GM18508 (cell line): Measurements from ENCODE around the gene COL9A3.

Source experiments
- ATAC-seq: cut with Tn5 transposase; IDR thresholded peaks from one replicate; pipeline ENCODE4 v1.9.1; 2021; ENCODE audit warnings: moderate number of reproducible peaks; ENCODE audit not compliant: insufficient read depth, unreplicated experiment

COL9A3 gene

DNA sequence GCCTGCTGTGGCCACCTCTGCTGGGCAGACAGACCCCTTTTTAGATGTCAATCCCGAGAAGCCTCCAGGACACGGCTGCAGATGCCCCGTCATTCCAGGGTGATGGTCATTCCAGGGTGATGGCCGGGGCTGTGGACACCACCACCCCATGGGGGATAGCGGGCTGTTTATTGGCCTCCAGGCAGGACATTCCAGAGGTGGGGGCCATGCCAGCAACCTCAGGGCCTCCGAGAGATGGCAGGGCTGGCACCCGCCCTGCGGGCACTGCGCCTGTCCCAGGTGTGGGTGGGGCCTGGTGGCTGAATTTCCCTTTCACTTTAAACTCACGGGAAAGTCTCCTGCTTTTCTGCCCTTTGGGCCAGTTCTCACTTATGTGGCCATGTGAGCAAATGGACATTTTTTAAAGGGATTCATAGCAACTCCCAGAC is 14.5 kb downstream of the COL9A3 start:
- no peak for ATAC-seq

DNA sequence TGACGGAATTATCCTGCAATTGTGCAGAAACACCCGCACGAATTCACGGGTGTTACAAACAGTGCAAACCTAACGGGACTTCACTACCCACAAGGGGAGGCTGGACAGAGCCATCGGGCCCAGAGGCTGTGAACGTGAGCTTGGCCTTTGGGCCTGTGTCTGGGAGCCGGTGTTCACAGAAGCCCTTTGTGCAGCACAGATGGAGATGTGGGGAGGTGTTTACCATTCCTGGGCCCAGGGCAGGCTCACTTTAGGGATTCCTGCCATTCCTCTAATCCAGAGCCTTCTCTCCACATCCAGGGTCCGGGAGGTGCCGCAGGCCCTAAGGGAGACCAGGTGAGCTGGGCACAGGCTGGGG is 15.0 kb downstream of the COL9A3 start:
- ATAC-seq: no peak

DNA sequence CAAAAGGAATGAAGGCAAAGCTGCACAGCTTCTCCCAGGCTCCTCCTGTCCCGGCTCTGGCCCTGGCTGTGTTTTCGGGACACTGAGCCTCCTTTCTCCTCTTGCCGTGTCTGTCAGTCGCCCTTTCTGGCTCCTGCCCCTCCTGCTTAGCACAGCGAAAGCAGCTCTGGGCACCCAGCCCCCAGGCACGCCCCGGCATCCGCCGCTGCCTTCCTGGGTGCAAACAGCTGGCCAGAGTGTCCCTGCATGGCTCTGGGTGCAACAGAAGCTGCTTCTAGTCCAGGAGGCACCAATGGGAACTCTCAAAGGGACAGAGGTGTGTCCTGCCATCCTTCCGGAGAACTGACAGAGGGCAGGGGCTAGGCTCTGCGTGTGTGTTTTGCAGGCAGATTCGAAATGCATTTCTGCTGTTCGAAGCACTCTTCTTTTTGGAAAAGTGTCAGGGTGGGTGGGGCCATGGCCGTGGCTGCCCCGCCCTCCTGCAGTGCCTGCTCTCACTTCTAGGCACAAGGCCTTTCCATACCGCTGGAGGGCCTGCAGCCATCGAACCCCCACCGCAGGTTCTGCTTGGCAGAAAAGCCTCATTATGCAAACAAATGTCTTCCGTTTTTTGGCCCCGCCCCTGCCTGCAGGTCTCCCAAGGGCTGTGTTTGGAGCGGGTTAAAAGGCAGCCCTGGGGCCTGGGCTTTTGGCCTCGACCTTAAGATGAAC is 15.5 kb downstream of the COL9A3 start:
- ATAC-seq: no peak

DNA sequence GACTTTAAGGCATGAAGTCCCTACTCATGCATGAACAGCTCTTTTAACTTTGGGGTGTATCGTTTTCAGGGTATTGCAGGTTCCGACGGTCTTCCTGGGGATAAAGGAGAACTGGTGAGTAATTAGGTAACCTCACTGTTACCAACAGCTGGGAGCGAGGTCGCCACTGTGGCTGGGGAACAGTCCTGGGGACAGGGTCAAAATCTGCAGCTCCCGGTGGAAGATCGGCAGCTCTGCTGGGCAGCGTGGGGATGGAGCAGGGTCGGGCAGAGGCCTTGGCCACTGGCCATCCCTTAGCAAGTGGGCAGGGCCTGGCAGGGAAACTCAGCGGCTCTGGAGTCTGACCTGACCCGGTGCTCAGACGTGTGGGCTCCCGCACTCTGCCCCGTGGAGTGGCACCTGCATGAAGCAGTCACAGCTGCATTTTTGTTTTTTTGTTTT is 16.1 kb downstream of the COL9A3 start:
- ATAC-seq: no peak

DNA sequence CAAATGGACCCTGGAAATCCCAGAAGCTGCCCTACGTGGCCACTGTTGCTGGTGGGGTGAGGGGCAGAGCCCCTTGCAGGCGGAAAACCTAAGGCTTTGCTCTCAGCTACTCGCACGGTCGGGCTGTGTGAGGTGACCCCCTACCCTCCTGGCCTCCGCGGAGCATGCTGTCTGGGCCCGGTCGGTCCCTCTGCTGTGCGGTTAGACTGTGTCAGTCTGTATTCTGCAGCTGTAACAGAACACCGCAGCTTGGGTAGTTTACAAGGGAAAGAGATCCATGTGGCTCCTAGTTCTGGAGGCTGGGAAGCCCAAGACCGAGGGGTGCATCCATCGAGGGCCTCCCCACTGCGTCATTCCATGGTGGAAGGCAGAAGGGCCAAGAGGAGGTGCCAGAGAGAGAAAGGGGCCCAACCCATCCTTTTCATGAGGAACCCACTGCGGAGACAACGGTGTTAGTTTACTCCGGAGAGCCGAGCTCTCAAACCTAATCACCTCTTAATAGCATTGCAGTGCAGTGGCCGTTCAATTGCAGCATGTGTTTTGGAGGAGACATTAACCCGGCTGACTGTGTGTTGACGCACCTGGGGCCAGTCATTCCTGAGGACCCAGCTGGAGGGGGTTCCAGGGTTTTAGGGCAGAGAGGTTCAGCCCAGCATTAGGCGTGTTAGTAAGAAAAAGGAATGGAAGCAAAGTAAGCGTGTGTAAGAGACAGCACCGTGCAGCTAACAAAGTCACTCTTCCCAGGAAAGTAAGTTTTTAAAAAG is 18.3 kb downstream of the COL9A3 start:
- ATAC-seq: no peak

DNA sequence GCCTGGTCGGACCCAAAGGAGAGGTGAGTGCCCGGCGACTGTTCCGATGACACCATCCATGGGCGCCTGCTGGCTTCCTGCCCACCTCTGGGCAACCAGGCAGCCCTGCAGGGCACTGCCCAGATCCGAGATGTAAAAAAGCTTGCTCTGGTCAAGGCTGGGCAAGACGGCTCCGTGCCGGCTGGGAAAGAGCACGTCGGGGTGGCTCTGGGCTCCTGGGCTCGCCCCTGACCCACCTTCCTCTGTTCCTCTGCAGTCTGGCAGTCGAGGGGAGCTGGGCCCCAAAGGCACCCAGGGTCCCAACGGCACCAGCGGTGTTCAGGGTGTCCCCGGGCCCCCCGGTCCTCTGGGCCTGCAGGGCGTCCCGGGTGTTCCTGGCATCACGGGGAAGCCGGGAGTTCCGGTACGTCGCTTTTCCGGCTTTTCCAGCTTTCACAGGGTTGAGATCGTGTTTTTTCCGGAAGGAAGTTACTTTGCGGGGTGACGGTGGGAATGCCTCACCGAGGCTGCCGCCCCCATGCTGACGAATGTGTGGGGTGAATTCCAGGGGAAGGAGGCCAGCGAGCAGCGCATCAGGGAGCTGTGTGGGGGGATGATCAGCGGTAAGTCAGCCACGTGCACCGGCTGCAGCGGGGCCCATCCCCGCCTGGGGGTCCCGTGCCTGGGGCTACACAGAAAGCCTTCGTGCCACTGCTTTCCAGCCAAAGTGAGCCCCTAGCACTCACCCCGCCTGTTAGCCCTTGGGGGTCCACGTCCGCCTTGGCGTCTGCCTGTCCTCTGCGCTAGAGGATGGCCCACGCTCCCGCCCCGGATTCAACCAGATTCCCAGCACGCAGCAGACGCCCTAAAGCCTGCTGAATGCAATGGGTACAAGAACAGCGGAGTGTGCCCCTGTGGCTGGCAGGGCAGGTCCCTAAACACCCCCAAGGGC is 19.3 kb downstream of the COL9A3 start:
- no peak for ATAC-seq

DNA sequence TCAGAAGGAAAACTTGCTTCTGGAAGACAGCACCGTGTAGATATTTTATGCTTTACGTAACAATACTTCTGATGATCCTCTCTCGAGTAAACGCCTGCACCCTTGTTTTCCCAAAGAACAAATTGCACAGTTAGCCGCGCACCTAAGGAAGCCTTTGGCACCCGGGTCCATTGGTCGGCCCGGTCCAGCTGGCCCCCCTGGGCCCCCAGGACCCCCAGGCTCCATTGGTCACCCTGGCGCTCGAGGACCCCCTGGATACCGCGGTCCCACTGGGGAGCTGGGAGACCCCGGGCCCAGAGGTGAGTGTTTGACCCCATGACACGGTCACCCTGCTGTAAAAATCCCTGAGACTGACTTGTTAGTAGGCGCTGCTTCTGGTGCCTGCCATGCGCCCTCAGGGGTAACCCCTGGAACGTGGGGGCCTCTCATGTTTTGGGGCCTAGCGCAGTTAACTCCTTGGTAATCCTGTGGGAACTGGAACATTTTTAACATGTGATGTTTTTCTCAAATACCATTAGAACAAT is 20.2 kb downstream of the COL9A3 start:
- no peak for ATAC-seq

DNA sequence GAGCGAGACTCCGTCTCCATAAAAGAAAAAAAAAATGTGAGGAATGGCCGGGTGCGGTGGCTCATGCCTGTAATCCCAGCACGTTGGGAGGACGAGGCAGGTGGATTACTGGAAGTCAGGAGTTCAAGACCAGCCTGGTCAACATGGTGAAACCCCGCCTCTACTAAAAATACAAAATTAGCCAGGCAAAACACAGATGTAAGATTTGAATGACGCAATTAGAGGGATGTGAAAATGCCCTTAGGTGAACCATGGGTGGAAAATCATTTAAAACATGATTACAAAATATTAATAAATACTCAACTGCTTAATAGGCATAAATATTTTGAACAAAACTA is 20.9 kb downstream of the COL9A3 start:
- no peak for ATAC-seq

DNA sequence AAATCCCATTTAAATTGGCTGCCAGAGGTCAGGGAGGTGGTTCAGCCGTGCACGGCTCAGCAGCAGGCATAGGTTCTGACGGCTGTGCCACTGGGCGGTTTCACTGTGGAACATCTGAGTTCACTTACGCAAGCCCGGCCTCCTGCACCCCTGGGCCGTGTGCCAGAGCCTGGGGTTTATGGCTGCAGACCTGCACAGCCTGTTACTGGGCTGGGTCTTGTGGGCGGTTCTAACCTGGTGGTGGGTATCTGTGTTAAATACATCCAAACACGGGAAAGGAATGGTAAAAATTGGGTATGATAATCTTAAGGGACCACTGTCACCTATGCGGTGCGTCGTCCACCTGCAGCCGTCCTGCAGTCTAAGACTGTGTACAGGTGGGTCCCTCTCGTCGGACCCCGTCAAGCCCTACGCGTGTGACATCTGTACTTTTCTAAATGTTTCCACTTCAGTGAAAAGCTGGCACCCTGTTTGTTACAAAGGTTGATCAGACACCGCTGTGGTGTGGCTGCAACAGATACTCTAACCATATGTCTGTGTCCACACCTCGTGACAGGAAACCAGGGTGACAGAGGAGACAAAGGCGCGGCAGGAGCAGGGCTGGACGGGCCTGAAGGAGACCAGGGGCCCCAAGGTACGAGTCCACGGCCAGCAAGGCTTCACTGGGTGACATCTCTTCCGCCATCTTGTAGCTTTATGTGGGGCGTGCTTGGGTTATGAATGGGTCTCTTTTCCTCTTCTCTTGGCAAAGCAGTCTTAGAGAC is 21.5 kb downstream of the COL9A3 start:
- ATAC-seq: no peak

DNA sequence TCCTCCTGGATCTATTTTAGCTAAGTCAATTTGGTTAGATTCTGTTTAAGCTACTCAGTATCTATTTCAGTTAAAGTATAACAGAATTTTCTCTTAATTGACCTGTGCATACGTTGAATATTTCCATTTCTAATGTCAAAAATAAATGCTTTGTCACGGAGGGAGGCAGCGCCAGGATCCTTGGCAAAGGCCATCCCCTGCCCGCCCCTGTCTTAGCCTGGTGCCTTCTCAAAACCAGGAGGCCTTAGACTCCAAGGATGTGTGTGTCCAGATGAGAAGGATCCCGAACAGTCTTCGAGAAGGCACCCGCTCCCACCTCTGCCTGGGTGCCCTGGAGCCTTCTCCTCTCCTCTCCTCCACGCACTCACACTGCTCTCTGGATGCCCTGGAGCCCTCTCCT is 22.4 kb downstream of the COL9A3 start:
- ATAC-seq: no peak

DNA sequence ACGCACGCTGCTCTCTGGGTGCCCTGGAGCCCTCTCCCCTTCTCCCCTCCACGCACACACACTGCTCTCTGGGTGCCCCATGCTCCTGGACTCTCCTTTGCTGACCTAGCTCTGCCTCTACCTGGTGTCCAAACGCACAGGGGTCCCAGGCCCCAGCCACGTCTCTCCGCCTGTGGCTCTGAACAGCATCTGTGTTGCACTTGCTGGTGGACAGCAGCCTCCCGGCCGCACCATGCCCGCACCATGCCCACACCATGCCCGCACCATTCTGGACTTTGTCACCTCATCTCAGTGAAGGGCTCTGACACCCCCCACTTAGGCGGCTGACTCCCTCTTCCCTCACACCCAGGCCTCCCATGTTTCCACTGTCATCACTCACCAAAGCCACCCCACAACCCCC is 23.0 kb downstream of the COL9A3 start:
- no peak for ATAC-seq

DNA sequence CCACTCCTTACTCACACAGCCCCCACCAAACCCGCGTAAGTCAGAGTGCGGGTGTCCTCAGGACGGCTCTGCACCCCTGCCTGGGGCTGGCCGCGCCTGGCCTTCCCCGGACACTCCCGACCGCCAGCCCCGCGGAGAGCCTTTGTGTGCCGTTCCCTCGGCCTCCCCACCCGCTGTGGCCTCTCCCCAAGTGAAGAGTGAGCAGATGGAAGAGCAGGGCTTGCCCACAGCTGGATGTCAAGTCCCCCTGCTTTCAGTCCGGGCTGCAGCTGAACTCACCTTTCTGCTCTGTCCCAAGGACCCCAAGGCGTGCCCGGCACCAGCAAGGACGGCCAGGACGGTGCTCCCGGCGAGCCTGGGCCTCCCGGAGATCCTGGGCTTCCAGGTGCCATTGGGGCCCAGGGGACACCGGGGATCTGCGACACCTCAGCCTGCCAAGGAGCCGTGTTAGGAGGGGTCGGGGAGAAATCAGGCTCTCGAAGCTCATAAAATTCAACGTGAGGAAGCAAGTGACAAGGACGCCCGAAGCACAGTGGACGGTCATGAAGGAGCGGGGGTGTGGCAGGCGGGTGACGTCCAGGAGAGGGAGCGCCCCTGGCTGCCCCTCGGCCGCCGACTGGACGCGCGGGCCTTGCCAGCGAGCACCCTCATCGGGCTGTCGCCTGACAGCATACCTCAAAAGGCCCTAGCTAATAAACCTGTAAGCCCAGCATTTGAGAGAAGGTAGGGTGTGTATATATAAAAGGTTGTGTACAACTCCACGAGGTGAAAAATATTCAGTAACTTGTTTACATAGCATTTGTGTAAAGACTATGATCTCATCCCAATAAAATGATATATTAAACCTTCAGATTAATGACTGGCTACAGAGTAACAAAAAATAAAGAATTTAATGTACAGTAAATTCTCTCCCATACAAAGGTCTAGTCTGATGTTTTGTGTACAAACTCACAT is 23.7 kb downstream of the COL9A3 start:
- ATAC-seq: no peak

DNA sequence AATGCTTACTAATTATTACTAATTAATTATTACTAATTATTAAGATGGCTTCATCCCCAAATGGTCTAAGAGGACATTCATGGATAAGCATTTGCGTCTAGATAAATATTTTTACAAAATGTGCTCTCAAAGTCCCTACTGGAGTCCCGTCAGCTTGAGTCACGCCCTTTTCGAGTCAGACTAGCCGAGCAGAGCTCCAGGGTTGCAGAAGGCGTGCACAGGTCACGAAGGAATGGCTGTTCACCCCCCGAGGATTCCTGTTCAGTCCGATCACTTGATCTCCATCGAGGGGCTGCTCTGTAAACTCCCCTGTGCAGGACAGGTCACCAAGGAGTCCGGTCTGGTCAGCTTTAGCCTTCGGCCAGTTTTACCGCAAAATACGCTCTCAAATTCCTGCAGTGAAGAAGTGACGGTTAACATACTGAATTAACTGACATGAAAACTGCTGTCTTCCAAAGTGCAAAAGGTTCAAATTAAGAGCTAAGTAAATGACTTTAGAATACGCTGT is 24.9 kb downstream of the COL9A3 start:
- ATAC-seq: no peak

DNA sequence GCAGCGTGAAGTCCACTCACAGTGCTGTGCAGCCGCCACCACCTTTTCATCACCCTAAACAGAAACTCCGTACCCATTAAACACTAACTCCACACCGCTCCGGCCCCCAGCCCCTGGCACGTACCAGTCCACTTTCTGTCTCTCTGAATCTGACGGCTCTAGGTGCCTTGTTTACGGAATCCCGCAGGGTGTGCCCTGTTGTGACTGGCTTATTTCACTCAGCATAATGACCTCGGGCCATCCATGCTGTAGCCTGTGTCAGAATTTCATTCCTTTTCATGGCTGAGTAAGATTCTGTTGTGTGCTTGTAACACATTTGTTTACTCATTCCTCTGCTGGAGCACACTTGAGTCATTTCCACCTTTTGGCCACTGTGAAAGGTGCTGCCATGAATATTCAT is 26.8 kb downstream of the COL9A3 start:
- ATAC-seq: no peak

DNA sequence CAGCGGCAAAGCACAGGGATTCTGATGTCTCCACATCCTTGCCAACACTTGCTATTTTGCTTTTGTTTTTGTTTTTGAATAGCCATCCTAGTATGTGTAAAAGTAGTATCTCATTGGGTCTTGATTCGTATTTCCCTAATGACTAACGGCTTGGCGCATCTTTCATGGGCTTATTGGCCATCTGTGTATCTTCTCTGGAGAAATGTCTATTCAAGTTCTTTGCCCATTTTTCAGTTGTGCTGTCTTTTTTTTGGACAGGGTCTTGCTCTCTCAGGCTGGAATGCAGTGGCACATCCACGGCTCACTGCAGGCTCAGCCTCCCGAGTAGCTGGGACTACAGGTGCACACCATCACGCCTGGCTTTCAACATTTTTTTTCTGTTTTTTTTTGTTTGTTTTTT is 27.3 kb downstream of the COL9A3 start:
- ATAC-seq: no peak

DNA sequence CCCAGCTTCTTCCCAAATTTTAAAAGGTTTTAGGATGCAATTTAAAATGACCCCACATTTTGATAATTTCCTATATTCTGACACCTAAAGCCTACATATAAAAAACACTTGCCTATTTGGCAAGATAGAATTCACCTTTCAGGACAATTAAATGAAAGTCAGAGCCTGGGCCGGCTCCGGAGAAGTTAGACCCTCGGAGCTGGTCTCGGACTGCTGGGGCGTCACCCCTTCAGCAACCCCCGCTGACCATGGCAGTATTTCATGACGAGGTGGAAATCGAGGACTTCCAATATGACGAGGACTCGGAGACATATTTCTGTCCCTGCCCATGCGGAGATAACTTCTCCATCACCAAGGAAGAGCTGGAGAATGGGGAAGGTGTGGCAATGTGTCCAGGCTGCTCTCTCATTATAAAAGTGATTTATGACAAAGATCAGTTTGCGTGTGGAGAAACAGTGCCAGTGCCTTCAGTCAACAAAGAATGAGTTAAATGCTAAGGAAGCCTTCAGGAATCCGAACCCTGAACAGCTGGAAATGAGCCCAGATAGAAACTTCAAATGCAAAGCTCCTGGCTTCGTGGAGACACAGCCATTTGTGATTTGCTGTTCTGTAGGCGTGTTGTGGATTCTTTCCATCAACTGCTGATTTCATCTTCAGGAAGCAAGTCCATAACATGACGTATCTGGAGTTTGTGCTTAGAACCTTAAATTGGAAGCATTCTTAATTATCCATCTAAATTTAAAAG is 28.7 kb downstream of the COL9A3 start:
- no peak for ATAC-seq

DNA sequence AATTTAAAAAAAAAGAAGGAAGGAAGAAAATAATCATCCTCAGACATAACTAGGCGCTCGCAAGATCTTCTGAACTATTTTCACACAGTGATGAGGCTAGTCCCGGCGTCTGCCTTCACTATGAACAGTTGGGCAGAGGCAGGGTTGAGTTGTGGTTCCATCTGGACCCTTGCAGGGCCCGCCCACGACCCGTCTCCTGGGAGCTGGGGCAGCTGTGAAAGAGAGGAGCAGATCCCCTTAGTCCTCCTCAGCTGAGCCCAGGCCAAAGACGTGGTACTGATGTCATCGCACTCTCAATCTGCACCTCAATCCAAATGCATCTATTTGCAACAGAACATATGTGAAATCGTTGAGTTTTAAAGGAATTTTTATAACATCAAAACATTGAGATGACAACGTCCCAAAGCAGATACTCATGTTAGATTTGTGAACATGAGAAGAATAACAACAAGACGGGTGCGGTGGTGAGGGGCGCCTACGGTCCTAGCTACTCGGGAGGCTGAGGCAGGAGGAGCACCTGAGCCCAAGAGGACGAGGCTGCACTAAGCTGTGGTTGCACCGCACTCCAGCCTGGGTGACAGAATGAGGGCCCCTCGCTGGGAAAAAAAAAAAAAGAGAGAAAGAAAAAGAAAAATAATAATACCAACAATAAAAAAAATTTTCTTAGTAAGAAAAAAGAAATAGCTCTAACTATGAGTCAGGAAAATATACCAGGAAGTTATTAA is 29.5 kb downstream of the COL9A3 start:
- ATAC-seq: no peak
